Stimulated activated effector memory CD8-positive, alpha-beta T cell treated with anti-CD3 and anti-CD28 coated beads, Interleukin-12 subunit alpha, Interleukin-12 subunit beta, amount 100 ng/mL, for 72 hours (primary cell): ENCODE data around the gene GLRA3.

Experiments
- ATAC-seq: fragments of 150-1000 bp; cut with Tn5 transposase; 2 replicates; pipeline ENCODE4 v1.10.0; 2021
- DNase-seq, 2 donors: peaks; one replicate each; pipeline ENCODE4 v3.0.0; 2021 to 2022; ENCODE audit warnings: low spot score in 2 of 2
- H3K27ac Mint-ChIP-seq: one replicate; pipeline ENCODE4 v1.8.0; 2022; ENCODE audit warnings: mild to moderate bottlenecking, mixed read lengths
- H3K36me3 Mint-ChIP-seq: one replicate; pipeline ENCODE4 v1.8.0; 2022; ENCODE audit warnings: mild to moderate bottlenecking, mixed read lengths
- H3K4me1 Mint-ChIP-seq: one replicate; pipeline ENCODE4 v1.8.0; 2022; ENCODE audit warnings: mixed read lengths
- H3K4me3 Mint-ChIP-seq: one replicate; pipeline ENCODE4 v1.8.0; 2022; ENCODE audit warnings: mild to moderate bottlenecking, mixed read lengths
- H3K9me3 Mint-ChIP-seq: one replicate; pipeline ENCODE4 v1.8.0; 2022; ENCODE audit warnings: mixed read lengths

The GLRA3 gene

GRCh38 chr4:174763454-174764104 is 65.5 kb downstream of the GLRA3 start:
- ATAC-seq (no peak), DNase-seq (no peak)
- no peak overlapping the region for H3K4me3 Mint-ChIP-seq
- H3K4me1 Mint-ChIP-seq: no peaks in the 10 kb centered on the region
- no peaks in the 10 kb centered on the region for H3K9me3 Mint-ChIP-seq
- H3K36me3 Mint-ChIP-seq: no peaks in the 10 kb centered on the region
- no peak overlapping the region for H3K27ac Mint-ChIP-seq

- ATAC-seq: no peak
- H3K9me3 Mint-ChIP-seq: no peaks in the 10 kb centered on the region
- no peak for DNase-seq
- no peaks in the 10 kb centered on the region for H3K4me1 Mint-ChIP-seq
- H3K27ac Mint-ChIP-seq: no peak overlapping the region
- no peaks in the 10 kb centered on the region for H3K36me3 Mint-ChIP-seq
- no peak overlapping the region for H3K4me3 Mint-ChIP-seq
Measured at GRCh38 chr4:174761451-174761850, 67.6 kb downstream of the GLRA3 start.

- no peaks in the 10 kb centered on the region for H3K36me3 Mint-ChIP-seq
- DNase-seq: no peak
- H3K9me3 Mint-ChIP-seq: peaks cover 2% of the 10 kb centered on the region
- no peak overlapping the region for H3K27ac Mint-ChIP-seq
- no peak for ATAC-seq
- no peak overlapping the region for H3K4me3 Mint-ChIP-seq
- H3K4me1 Mint-ChIP-seq: no peaks in the 10 kb centered on the region
Measured at GRCh38 chr4:174757736-174758135, 71.3 kb downstream of the GLRA3 start.

- H3K4me1 Mint-ChIP-seq: no peaks in the 10 kb centered on the region
- H3K36me3 Mint-ChIP-seq: no peaks in the 10 kb centered on the region
- no peak overlapping the region for H3K27ac Mint-ChIP-seq
- H3K4me3 Mint-ChIP-seq: no peak overlapping the region
- peaks cover 2% of the 10 kb centered on the region for H3K9me3 Mint-ChIP-seq
- DNase-seq: no peak
- no peak for ATAC-seq
Measured at GRCh38 chr4:174753021-174753420, 76.0 kb downstream of the GLRA3 start.

- H3K9me3 Mint-ChIP-seq: peaks cover 2% of the 10 kb centered on the region
- no peaks in the 10 kb centered on the region for H3K4me1 Mint-ChIP-seq
- no peaks in the 10 kb centered on the region for H3K36me3 Mint-ChIP-seq
- DNase-seq (no peak), ATAC-seq (no peak)
- H3K27ac Mint-ChIP-seq: no peak overlapping the region
- no peak overlapping the region for H3K4me3 Mint-ChIP-seq
Measured at GRCh38 chr4:174752026-174752425, 77.0 kb downstream of the GLRA3 start.

GRCh38 chr4:174749091-174749490 is 80.0 kb downstream of the GLRA3 start:
- peaks cover 3% of the 10 kb centered on the region for H3K9me3 Mint-ChIP-seq
- ATAC-seq: no peak

GRCh38 chr4:174746710-174747109 is 82.3 kb downstream of the GLRA3 start:
- DNase-seq: no peak
- Mint-ChIP-seq H3K4me3 (no peak overlapping the region), H3K36me3 (no peaks in the 10 kb centered on the region), H3K9me3 (peaks cover 3% of the 10 kb centered on the region), H3K4me1 (no peaks in the 10 kb centered on the region), H3K27ac (no peak overlapping the region)
- ATAC-seq: no peak

More at GRCh38 chr4:174749091-174749490, 80.0 kb downstream of the GLRA3 start:
- no peak for DNase-seq
- Mint-ChIP-seq H3K4me3 (no peak overlapping the region), H3K36me3 (no peaks in the 10 kb centered on the region), H3K4me1 (no peaks in the 10 kb centered on the region), H3K27ac (no peak overlapping the region)

- H3K36me3 Mint-ChIP-seq: no peaks in the 10 kb centered on the region
Measured at GRCh38 chr4:174742561-174742960, 86.5 kb downstream of the GLRA3 start.

GRCh38 chr4:174739576-174739975 is 89.5 kb downstream of the GLRA3 start:
- ATAC-seq: no peak
- DNase-seq: no peak
- Mint-ChIP-seq H3K4me1 (no peaks in the 10 kb centered on the region), H3K9me3 (no peaks in the 10 kb centered on the region), H3K4me3 (no peak overlapping the region), H3K36me3 (no peaks in the 10 kb centered on the region), H3K27ac (no peak overlapping the region)

More at GRCh38 chr4:174742561-174742960, 86.5 kb downstream of the GLRA3 start:
- Mint-ChIP-seq H3K4me3 (no peak overlapping the region), H3K27ac (no peak overlapping the region), H3K4me1 (no peaks in the 10 kb centered on the region), H3K9me3 (peaks cover 3% of the 10 kb centered on the region)
- DNase-seq (no peak), ATAC-seq (no peak)

GRCh38 chr4:174734181-174734580 is 94.9 kb downstream of the GLRA3 start:
- Mint-ChIP-seq H3K4me1 (no peaks in the 10 kb centered on the region), H3K36me3 (no peaks in the 10 kb centered on the region), H3K9me3 (no peaks in the 10 kb centered on the region), H3K27ac (no peak overlapping the region), H3K4me3 (no peak overlapping the region)
- ATAC-seq (no peak), DNase-seq (no peak)

GRCh38 chr4:174717828-174718227 is 111.2 kb downstream of the GLRA3 start:
- no peak overlapping the region for H3K27ac Mint-ChIP-seq
- no peaks in the 10 kb centered on the region for H3K4me1 Mint-ChIP-seq
- no peaks in the 10 kb centered on the region for H3K36me3 Mint-ChIP-seq
- DNase-seq (no peak), ATAC-seq (no peak)
- H3K4me3 Mint-ChIP-seq: no peak overlapping the region
- H3K9me3 Mint-ChIP-seq: no peaks in the 10 kb centered on the region

GRCh38 chr4:174716986-174717770 is 111.9 kb downstream of the GLRA3 start:
- H3K4me3 Mint-ChIP-seq: no peak overlapping the region

GRCh38 chr4:174714393-174715211 is 114.4 kb downstream of the GLRA3 start:
- Mint-ChIP-seq H3K4me3 (no peak overlapping the region), H3K36me3 (no peaks in the 10 kb centered on the region), H3K9me3 (no peaks in the 10 kb centered on the region), H3K4me1 (no peaks in the 10 kb centered on the region), H3K27ac (no peak overlapping the region)
- DNase-seq: no peak
- ATAC-seq: peak; percentile 59

More at GRCh38 chr4:174716986-174717770, 111.9 kb downstream of the GLRA3 start:
- DNase-seq (no peak), ATAC-seq (no peak)
- Mint-ChIP-seq H3K9me3 (no peaks in the 10 kb centered on the region), H3K27ac (no peak overlapping the region), H3K36me3 (no peaks in the 10 kb centered on the region), H3K4me1 (no peaks in the 10 kb centered on the region)

GRCh38 chr4:174713821-174714220 is 115.2 kb downstream of the GLRA3 start:
- H3K36me3 Mint-ChIP-seq: no peaks in the 10 kb centered on the region
- no peaks in the 10 kb centered on the region for H3K9me3 Mint-ChIP-seq
- no peak overlapping the region for H3K4me3 Mint-ChIP-seq
- no peak for DNase-seq
- no peak for ATAC-seq
- H3K27ac Mint-ChIP-seq: no peak overlapping the region
- H3K4me1 Mint-ChIP-seq: no peaks in the 10 kb centered on the region

GRCh38 chr4:174713181-174713580 is 115.9 kb downstream of the GLRA3 start:
- Mint-ChIP-seq H3K27ac (no peak overlapping the region), H3K4me3 (no peak overlapping the region), H3K4me1 (no peaks in the 10 kb centered on the region), H3K36me3 (no peaks in the 10 kb centered on the region), H3K9me3 (no peaks in the 10 kb centered on the region)
- DNase-seq (no peak), ATAC-seq (no peak)
